ENCODE data around the gene USP1.

Gene USP1

GRCh38 chr1:62433861-62434617, 2.8 kb upstream of the USP1 start:
- TF ChIP-seq, protein P1, sequence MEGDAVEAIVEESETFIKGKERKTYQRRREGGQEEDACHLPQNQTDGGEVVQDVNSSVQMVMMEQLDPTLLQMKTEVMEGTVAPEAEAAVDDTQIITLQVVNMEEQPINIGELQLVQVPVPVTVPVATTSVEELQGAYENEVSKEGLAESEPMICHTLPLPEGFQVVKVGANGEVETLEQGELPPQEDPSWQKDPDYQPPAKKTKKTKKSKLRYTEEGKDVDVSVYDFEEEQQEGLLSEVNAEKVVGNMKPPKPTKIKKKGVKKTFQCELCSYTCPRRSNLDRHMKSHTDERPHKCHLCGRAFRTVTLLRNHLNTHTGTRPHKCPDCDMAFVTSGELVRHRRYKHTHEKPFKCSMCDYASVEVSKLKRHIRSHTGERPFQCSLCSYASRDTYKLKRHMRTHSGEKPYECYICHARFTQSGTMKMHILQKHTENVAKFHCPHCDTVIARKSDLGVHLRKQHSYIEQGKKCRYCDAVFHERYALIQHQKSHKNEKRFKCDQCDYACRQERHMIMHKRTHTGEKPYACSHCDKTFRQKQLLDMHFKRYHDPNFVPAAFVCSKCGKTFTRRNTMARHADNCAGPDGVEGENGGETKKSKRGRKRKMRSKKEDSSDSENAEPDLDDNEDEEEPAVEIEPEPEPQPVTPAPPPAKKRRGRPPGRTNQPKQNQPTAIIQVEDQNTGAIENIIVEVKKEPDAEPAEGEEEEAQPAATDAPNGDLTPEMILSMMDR (IDR thresholded peaks at IDR 0.05; ENCODE audit: low read depth, low read length), result no peak
- DNase-seq (ENCODE audit: low read depth, low spot score), result no peak
- in situ Hi-C loops (cut with HindIII; ENCODE audit: low sequenced_read_pairs), result no loop called here
- no peak overlapping the region for H3K4me3 ChIP-seq (ENCODE audit: low read depth, low read length)

- in situ Hi-C loops (cut with HindIII; ENCODE audit: low sequenced_read_pairs), result no loop called here
- TF ChIP-seq, protein P1 (IDR thresholded peaks at IDR 0.05; ENCODE audit: low read depth, low read length), result no peak
- no peak overlapping the region for H3K4me3 ChIP-seq (ENCODE audit: low read depth, low read length)
- no peak for DNase-seq (ENCODE audit: low read depth, low spot score)
Observed at GRCh38 chr1:62434618-62435001, 2.2 kb upstream of the USP1 start.

DNA sequence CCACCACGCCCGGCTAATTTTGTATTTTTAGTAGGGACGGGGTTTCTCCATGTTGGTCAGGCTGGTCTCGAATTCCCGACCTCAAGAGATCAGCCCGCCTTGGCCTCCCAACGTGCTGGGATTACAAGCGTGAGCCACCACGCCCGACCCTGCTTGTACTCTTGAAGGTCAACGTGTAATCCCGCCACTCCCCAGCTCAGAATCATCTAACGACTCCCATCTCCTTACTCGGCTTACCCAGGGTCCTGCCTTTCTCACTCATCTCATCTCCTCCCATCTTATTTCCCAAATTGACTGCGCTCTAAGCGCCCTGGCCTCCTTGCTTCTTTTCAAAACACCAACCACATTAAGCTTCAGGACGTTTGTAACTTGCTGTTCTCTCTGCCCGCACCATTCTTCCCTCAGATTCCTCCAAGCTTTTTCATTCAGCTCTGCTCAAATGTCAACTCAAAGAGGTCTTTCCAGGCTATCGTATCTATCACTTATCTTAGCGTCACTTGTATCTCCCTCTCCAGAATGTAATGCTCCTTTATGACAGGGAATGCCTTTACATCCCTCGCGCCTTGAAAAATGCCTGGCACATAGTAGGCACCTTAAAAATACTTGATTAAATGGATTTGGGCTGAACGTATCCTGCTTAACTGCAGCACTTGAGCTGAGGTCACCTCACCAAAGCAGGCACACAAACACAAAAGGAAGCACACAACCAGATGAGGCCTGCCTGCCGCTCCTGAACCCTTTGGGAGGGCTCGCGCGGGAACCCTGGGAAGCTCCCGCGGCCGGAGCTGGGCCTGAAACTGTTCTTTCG, 1.4 kb upstream of the USP1 start:
- in situ Hi-C loops (cut with HindIII; ENCODE audit: low sequenced_read_pairs), result no loop called here
- DNase-seq (ENCODE audit: low read depth, low spot score), result no peak
- TF ChIP-seq, protein P1 (IDR thresholded peaks at IDR 0.05; ENCODE audit: low read depth, low read length), result no peak

GRCh38 chr1:62436039-62436465, 797 bp upstream of the USP1 start:
- no peak for DNase-seq (ENCODE audit: low read depth, low spot score)
- H3K4me3 ChIP-seq (ENCODE audit: low read depth, low read length), result peak overlapping the region; percentile 92
- TF ChIP-seq, protein P1 (IDR thresholded peaks at IDR 0.05; ENCODE audit: low read depth, low read length), result no peak
- in situ Hi-C loops (cut with HindIII; ENCODE audit: low sequenced_read_pairs), result no loop called here

More for the DNA sequence above, 1.4 kb upstream of the USP1 start:
- peak overlapping the region; percentile 92 for H3K4me3 ChIP-seq (ENCODE audit: low read depth, low read length)

- TF ChIP-seq, protein P1 (IDR thresholded peaks at IDR 0.05; ENCODE audit: low read depth, low read length), result no peak
- H3K4me3 ChIP-seq (ENCODE audit: low read depth, low read length), result peak overlapping the region; percentile 92
- DNase-seq (ENCODE audit: low read depth, low spot score), result peak; percentile 19
- in situ Hi-C loops (cut with HindIII; ENCODE audit: low sequenced_read_pairs), result no loop called here
Observed at GRCh38 chr1:62437273-62437940, 558 bp downstream of the USP1 start.

GRCh38 chr1:62438163-62438562, 1.3 kb downstream of the USP1 start:
- H3K4me3 ChIP-seq (ENCODE audit: low read depth, low read length), result peak overlapping the region; percentile 92
- TF ChIP-seq, protein P1 (IDR thresholded peaks at IDR 0.05; ENCODE audit: low read depth, low read length), result no peak
- in situ Hi-C loops (cut with HindIII; ENCODE audit: low sequenced_read_pairs), result no loop called here
- peak; percentile 15 for DNase-seq (ENCODE audit: low read depth, low spot score)
